Epithelial cell of esophagus (primary cell): ENCODE measurements around the gene WHRN.

Source experiments
- DNase-seq: peaks from one replicate; pipeline ENCODE4 v3.0.0; 2010; ENCODE audit warnings: low read depth
- H3K4me3 ChIP-seq: 2 replicates; pipeline ENCODE4 v1.5.1; 2011; ENCODE audit warnings: mild to moderate bottlenecking, low read length, control low read depth
- CTCF ChIP-seq: IDR thresholded peaks from 2 replicates; pipeline ENCODE4 v1.5.1; 2011; ENCODE audit warnings: low read depth, mild to moderate bottlenecking, low read length, control low read depth, inconsistent platforms; ENCODE audit not compliant: insufficient read depth; ENCODE audit errors: missing control alignments

Gene WHRN

GRCh38 chr9:114445616-114446015 is 59.7 kb downstream of the WHRN start:
- no peak for DNase-seq
- TF ChIP-seq CTCF, result no peak
- H3K4me3 ChIP-seq, result no peak overlapping the region

- DNase-seq, result no peak
- TF ChIP-seq CTCF, result no peak
- H3K4me3 ChIP-seq, result no peak overlapping the region
Measured at GRCh38 chr9:114442022-114442421, 63.3 kb downstream of the WHRN start.

GRCh38 chr9:114437401-114437893 is 67.8 kb downstream of the WHRN start:
- no peak overlapping the region for H3K4me3 ChIP-seq
- DNase-seq, result no peak
- TF ChIP-seq CTCF, result no peak

GRCh38 chr9:114434878-114435311 is 70.4 kb downstream of the WHRN start:
- peak; percentile 68 for DNase-seq

GRCh38 chr9:114433720-114434255 is 71.5 kb downstream of the WHRN start:
- no peak for TF ChIP-seq CTCF
- no peak for DNase-seq

More at GRCh38 chr9:114434878-114435311, 70.4 kb downstream of the WHRN start:
- no peak overlapping the region for H3K4me3 ChIP-seq
- TF ChIP-seq CTCF, result peak; percentile 87

GRCh38 chr9:114433086-114433485 is 72.2 kb downstream of the WHRN start:
- no peak for DNase-seq
- no peak overlapping the region for H3K4me3 ChIP-seq
- no peak for TF ChIP-seq CTCF

More at GRCh38 chr9:114433720-114434255, 71.5 kb downstream of the WHRN start:
- H3K4me3 ChIP-seq, result no peak overlapping the region
